T-helper 2 cell treated with Interferon-gamma antibody and Interleukin-4, amounts not matched to agents 100 ng/mL and 5 ng/mL, for 36 hours (primary cell): ENCODE data around the gene SPATC1L. TPM values are rescaled to one million over a fixed set of nuclear protein-coding genes. Genes with fewer than 3 reads are reported as not detected.

ENCODE experiments used
- intact Hi-C: fragments of 100-400 bp; cut with micrococcal nuclease; formaldehyde crosslinking; loops from one replicate; pipeline ENCODE4 v1.15.1; 2023
- total RNA-seq: library from RNA; stranded (reverse); gene quantifications from 2 replicates; pipeline ENCODE4 v1.2.3, GENCODE V29; 2022

SPATC1L gene
- total RNA-seq, 1 donor from 2014 or later, result 8.2 TPM

GRCh38 chr21:46137908-46138307, 46.4 kb downstream of the SPATC1L start:
- intact Hi-C loops, result no loop called here

GRCh38 chr21:46136739-46137349, 47.4 kb downstream of the SPATC1L start:
- intact Hi-C loops, result no loop called here

GRCh38 chr21:46135782-46136395, 48.4 kb downstream of the SPATC1L start:
- intact Hi-C loops, result no loop called here

- intact Hi-C loops, result no loop called here
These were observed 52.2 kb downstream of the SPATC1L start for GRCh38 chr21:46131838-46132651.

- intact Hi-C loops, result no loop called here
These were observed 52.7 kb downstream of the SPATC1L start for GRCh38 chr21:46131588-46131837.

- intact Hi-C loops, result no loop called here
These were observed 53.2 kb downstream of the SPATC1L start for GRCh38 chr21:46130831-46131587.

- intact Hi-C loops, result no loop called here
These were observed 54.2 kb downstream of the SPATC1L start for GRCh38 chr21:46129846-46130651.

GRCh38 chr21:46128933-46129571, 55.2 kb downstream of the SPATC1L start:
- intact Hi-C loops, result no loop called here

GRCh38 chr21:46128106-46128932, 55.9 kb downstream of the SPATC1L start:
- intact Hi-C loops, result no loop called here

GRCh38 chr21:46127239-46128105, 56.8 kb downstream of the SPATC1L start:
- intact Hi-C loops, result no loop called here

- intact Hi-C loops, result no loop called here
These were observed 57.7 kb downstream of the SPATC1L start for GRCh38 chr21:46126309-46127238.

GRCh38 chr21:46125846-46126301, 58.4 kb downstream of the SPATC1L start:
- intact Hi-C loops, result no loop called here

- intact Hi-C loops, result no loop called here
These were observed 59.1 kb downstream of the SPATC1L start for GRCh38 chr21:46124926-46125845.

GRCh38 chr21:46124083-46124925, 60.0 kb downstream of the SPATC1L start:
- intact Hi-C loops, result no loop called here
